Measurements from ENCODE around the gene MIOX. TPM values are rescaled to one million over a fixed set of nuclear protein-coding genes. Genes with fewer than 3 reads are reported as not detected.

The MIOX gene
- not detected for polyA plus RNA-seq

- 66 to 72% methylated on average over 23 of the region's 23 CpGs for WGBS, 2 donors
- no peak within 1 kb of the TSS for H3K4me3 ChIP-seq (ENCODE audit: low read depth in 1 of 2, low read length in 2 of 2)
- no peak within 1 kb of the TSS for H3K27ac ChIP-seq (ENCODE audit: low read depth in 2 of 2, low read length in 1 of 2)
- H3K27me3 ChIP-seq (ENCODE audit: control insufficient read depth in 1 of 2, insufficient read depth in 2 of 2, low read length in 2 of 2), result no peaks in the 10 kb centered on the region
- H3K9me3 ChIP-seq (ENCODE audit: control insufficient read depth in 2 of 2, insufficient read depth in 1 of 2, low read depth in 1 of 2, low read length in 1 of 2), result no peaks in the 10 kb centered on the region
- peaks cover 0 to 7% of the 10 kb centered on the region in 2 donors for H3K4me1 ChIP-seq (ENCODE audit: control insufficient read depth in 2 of 2, insufficient read depth in 2 of 2, low read length in 1 of 2)
- H3K36me3 ChIP-seq (ENCODE audit: control insufficient read depth in 2 of 2, insufficient read depth in 2 of 2, low read length in 1 of 2), result peaks cover 0 to 1% of the 10 kb centered on the region in 2 donors
Measured at GRCh38 chr22:50486561-50487289, at the start of gene MIOX. MIOX (plus strand) TSS chr22:50486859; CDS start chr22:50486898, 39 bp downstream.

GRCh38 chr22:50437511-50438304 is 49.0 kb upstream of the MIOX start:
- 89 to 90% methylated on average over 36 of the region's 36 CpGs for WGBS, 2 donors
- H3K4me1 ChIP-seq (ENCODE audit: control insufficient read depth in 2 of 2, insufficient read depth in 2 of 2, low read length in 1 of 2), result peaks cover 0 to 6% of the 10 kb centered on the region in 2 donors
- peaks cover 17 to 71% of the 10 kb centered on the region in 2 donors for H3K36me3 ChIP-seq (ENCODE audit: control insufficient read depth in 2 of 2, insufficient read depth in 2 of 2, low read length in 1 of 2)

GRCh38 chr22:50438305-50439275 is 48.1 kb upstream of the MIOX start:
- Histone ChIP-seq H3K27me3 (ENCODE audit: control insufficient read depth in 1 of 2, insufficient read depth in 2 of 2, low read length in 2 of 2) (no peaks in the 10 kb centered on the region), H3K9me3 (ENCODE audit: control insufficient read depth in 2 of 2, insufficient read depth in 1 of 2, low read depth in 1 of 2, low read length in 1 of 2) (no peaks in the 10 kb centered on the region), H3K4me1 (ENCODE audit: control insufficient read depth in 2 of 2, insufficient read depth in 2 of 2, low read length in 1 of 2) (peaks cover 0 to 6% of the 10 kb centered on the region in 2 donors), H3K27ac (ENCODE audit: low read depth in 2 of 2, low read length in 1 of 2) (no peak overlapping the region), H3K4me3 (ENCODE audit: low read depth in 1 of 2, low read length in 2 of 2) (no peak overlapping the region), H3K36me3 (ENCODE audit: control insufficient read depth in 2 of 2, insufficient read depth in 2 of 2, low read length in 1 of 2) (peaks cover 14 to 72% of the 10 kb centered on the region in 2 donors)
- WGBS, 2 donors, result 87% methylated on average over 34 of the region's 34 CpGs

More at GRCh38 chr22:50437511-50438304, 49.0 kb upstream of the MIOX start:
- Histone ChIP-seq H3K4me3 (ENCODE audit: low read depth in 1 of 2, low read length in 2 of 2) (no peak overlapping the region), H3K27me3 (ENCODE audit: control insufficient read depth in 1 of 2, insufficient read depth in 2 of 2, low read length in 2 of 2) (no peaks in the 10 kb centered on the region), H3K27ac (ENCODE audit: low read depth in 2 of 2, low read length in 1 of 2) (no peak overlapping the region), H3K9me3 (ENCODE audit: control insufficient read depth in 2 of 2, insufficient read depth in 1 of 2, low read depth in 1 of 2, low read length in 1 of 2) (no peaks in the 10 kb centered on the region)

GRCh38 chr22:50439314-50439870 is 47.3 kb upstream of the MIOX start:
- Histone ChIP-seq H3K4me3 (ENCODE audit: low read depth in 1 of 2, low read length in 2 of 2) (no peak overlapping the region), H3K36me3 (ENCODE audit: control insufficient read depth in 2 of 2, insufficient read depth in 2 of 2, low read length in 1 of 2) (peaks cover 14 to 73% of the 10 kb centered on the region in 2 donors), H3K9me3 (ENCODE audit: control insufficient read depth in 2 of 2, insufficient read depth in 1 of 2, low read depth in 1 of 2, low read length in 1 of 2) (no peaks in the 10 kb centered on the region), H3K27me3 (ENCODE audit: control insufficient read depth in 1 of 2, insufficient read depth in 2 of 2, low read length in 2 of 2) (no peaks in the 10 kb centered on the region), H3K4me1 (ENCODE audit: control insufficient read depth in 2 of 2, insufficient read depth in 2 of 2, low read length in 1 of 2) (peaks cover 0 to 6% of the 10 kb centered on the region in 2 donors), H3K27ac (ENCODE audit: low read depth in 2 of 2, low read length in 1 of 2) (no peak overlapping the region)
- 83 to 85% methylated on average over 17 of the region's 17 CpGs for WGBS, 2 donors

- no peaks in the 10 kb centered on the region for H3K27me3 ChIP-seq (ENCODE audit: control insufficient read depth in 1 of 2, insufficient read depth in 2 of 2, low read length in 2 of 2)
- H3K9me3 ChIP-seq (ENCODE audit: control insufficient read depth in 2 of 2, insufficient read depth in 1 of 2, low read depth in 1 of 2, low read length in 1 of 2), result no peaks in the 10 kb centered on the region
- H3K4me1 ChIP-seq (ENCODE audit: control insufficient read depth in 2 of 2, insufficient read depth in 2 of 2, low read length in 1 of 2), result peaks cover 0 to 3% of the 10 kb centered on the region in 2 donors
- no peak overlapping the region for H3K27ac ChIP-seq (ENCODE audit: low read depth in 2 of 2, low read length in 1 of 2)
- H3K36me3 ChIP-seq (ENCODE audit: control insufficient read depth in 2 of 2, insufficient read depth in 2 of 2, low read length in 1 of 2), result peaks cover 14 to 71% of the 10 kb centered on the region in 2 donors
- no peak overlapping the region for H3K4me3 ChIP-seq (ENCODE audit: low read depth in 1 of 2, low read length in 2 of 2)
- 78 to 84% methylated on average over 10 of the region's 10 CpGs for WGBS, 2 donors
Measured at GRCh38 chr22:50439871-50440331, 46.8 kb upstream of the MIOX start.

- no peak overlapping the region for H3K4me3 ChIP-seq (ENCODE audit: low read depth in 1 of 2, low read length in 2 of 2)
- H3K27me3 ChIP-seq (ENCODE audit: control insufficient read depth in 1 of 2, insufficient read depth in 2 of 2, low read length in 2 of 2), result no peaks in the 10 kb centered on the region
- no peaks in the 10 kb centered on the region for H3K9me3 ChIP-seq (ENCODE audit: control insufficient read depth in 2 of 2, insufficient read depth in 1 of 2, low read depth in 1 of 2, low read length in 1 of 2)
- H3K27ac ChIP-seq (ENCODE audit: low read depth in 2 of 2, low read length in 1 of 2), result no peak overlapping the region
- H3K4me1 ChIP-seq (ENCODE audit: control insufficient read depth in 2 of 2, insufficient read depth in 2 of 2, low read length in 1 of 2), result no peaks in the 10 kb centered on the region
- H3K36me3 ChIP-seq (ENCODE audit: control insufficient read depth in 2 of 2, insufficient read depth in 2 of 2, low read length in 1 of 2), result peaks cover 20 to 67% of the 10 kb centered on the region in 2 donors
- 82 to 86% methylated on average over 26 of the region's 26 CpGs for WGBS, 2 donors
Measured at GRCh38 chr22:50440544-50441249, 46.0 kb upstream of the MIOX start.

- Histone ChIP-seq H3K9me3 (ENCODE audit: control insufficient read depth in 2 of 2, insufficient read depth in 1 of 2, low read depth in 1 of 2, low read length in 1 of 2) (no peaks in the 10 kb centered on the region), H3K27me3 (ENCODE audit: control insufficient read depth in 1 of 2, insufficient read depth in 2 of 2, low read length in 2 of 2) (no peaks in the 10 kb centered on the region), H3K4me1 (ENCODE audit: control insufficient read depth in 2 of 2, insufficient read depth in 2 of 2, low read length in 1 of 2) (no peaks in the 10 kb centered on the region), H3K36me3 (ENCODE audit: control insufficient read depth in 2 of 2, insufficient read depth in 2 of 2, low read length in 1 of 2) (peaks cover 20 to 66% of the 10 kb centered on the region in 2 donors), H3K4me3 (ENCODE audit: low read depth in 1 of 2, low read length in 2 of 2) (no peak overlapping the region), H3K27ac (ENCODE audit: low read depth in 2 of 2, low read length in 1 of 2) (no peak overlapping the region)
- 80 to 85% methylated on average over 16 to 17 of the region's 17 CpGs for WGBS, 2 donors
Measured at GRCh38 chr22:50441428-50441993, 45.1 kb upstream of the MIOX start.

GRCh38 chr22:50443197-50443596 is 43.5 kb upstream of the MIOX start:
- WGBS, 2 donors, result 75 to 82% methylated on average over 15 of the region's 15 CpGs
- H3K9me3 ChIP-seq (ENCODE audit: control insufficient read depth in 2 of 2, insufficient read depth in 1 of 2, low read depth in 1 of 2, low read length in 1 of 2), result peaks cover 0 to 4% of the 10 kb centered on the region in 2 donors
- H3K4me1 ChIP-seq (ENCODE audit: control insufficient read depth in 2 of 2, insufficient read depth in 2 of 2, low read length in 1 of 2), result no peaks in the 10 kb centered on the region
- no peak overlapping the region for H3K4me3 ChIP-seq (ENCODE audit: low read depth in 1 of 2, low read length in 2 of 2)
- no peaks in the 10 kb centered on the region for H3K27me3 ChIP-seq (ENCODE audit: control insufficient read depth in 1 of 2, insufficient read depth in 2 of 2, low read length in 2 of 2)
- H3K27ac ChIP-seq (ENCODE audit: low read depth in 2 of 2, low read length in 1 of 2), result no peak overlapping the region
- peaks cover 26 to 71% of the 10 kb centered on the region in 2 donors for H3K36me3 ChIP-seq (ENCODE audit: control insufficient read depth in 2 of 2, insufficient read depth in 2 of 2, low read length in 1 of 2)
